HG03558 (cell line): ENCODE measurements around the gene TBL3.
"Not testable (repeated sequence)": the region's sequence is repeated elsewhere in the genome, so short reads cannot be mapped to it uniquely, and the experiment has no call there.

Experiments
- ATAC-seq: cut with Tn5 transposase; IDR thresholded peaks from one replicate; pipeline ENCODE4 v1.9.1; 2021; ENCODE audit warnings: moderate number of reproducible peaks; ENCODE audit not compliant: unreplicated experiment; ENCODE audit errors: extremely low read depth

The TBL3 gene

GRCh38 chr16:1971796-1972489, at the start of gene TBL3:
Gene TBL3 (plus strand): TSS chr16:1972053. CDS start chr16:1972165, 112 bp downstream.
- peak; percentile 72 for ATAC-seq

- ATAC-seq: no peak
Observed at GRCh38 chr16:1922357-1922756, 49.5 kb upstream of the TBL3 start.

- no peak for ATAC-seq
Observed at GRCh38 chr16:1923299-1924034, 48.4 kb upstream of the TBL3 start.

GRCh38 chr16:1924095-1924494, 47.8 kb upstream of the TBL3 start:
- ATAC-seq: no peak

- ATAC-seq: no peak
Observed at GRCh38 chr16:1926271-1926670, 45.6 kb upstream of the TBL3 start.

- no peak for ATAC-seq
Observed at GRCh38 chr16:1929105-1929504, 42.7 kb upstream of the TBL3 start.

- ATAC-seq: no peak
Observed at GRCh38 chr16:1929578-1930337, 42.1 kb upstream of the TBL3 start.

GRCh38 chr16:1930338-1930720, 41.5 kb upstream of the TBL3 start:
- ATAC-seq: no peak

- no peak for ATAC-seq
Observed at GRCh38 chr16:1932050-1933028, 39.5 kb upstream of the TBL3 start.

GRCh38 chr16:1933097-1933661, 38.7 kb upstream of the TBL3 start:
- no peak for ATAC-seq

- no peak for ATAC-seq
Observed at GRCh38 chr16:1936945-1937479, 34.8 kb upstream of the TBL3 start.

GRCh38 chr16:1938316-1938715, 33.5 kb upstream of the TBL3 start:
- ATAC-seq: no peak

- ATAC-seq: no peak
Observed at GRCh38 chr16:1938910-1939309, 32.9 kb upstream of the TBL3 start.

GRCh38 chr16:1939833-1940232, 32.0 kb upstream of the TBL3 start:
- not testable (repeated sequence) for ATAC-seq

GRCh38 chr16:1940273-1941161, 31.3 kb upstream of the TBL3 start:
- no peak for ATAC-seq

- ATAC-seq: no peak
Observed at GRCh38 chr16:1941162-1942046, 30.4 kb upstream of the TBL3 start.

GRCh38 chr16:1942047-1942809, 29.6 kb upstream of the TBL3 start:
- no peak for ATAC-seq
